Memory B cell (primary cell): ENCODE measurements around the gene LIMD2.

Source experiments
- ATAC-seq: fragments of 150-1000 bp; cut with Tn5 transposase; 2 replicates; pipeline ENCODE4 v1.10.0; 2021; ENCODE audit warnings: low read depth, mild to moderate bottlenecking, moderate library complexity
- DNase-seq, 2 donors: peaks; one replicate each; pipeline ENCODE4 v3.0.0; 2022; ENCODE audit warnings: low spot score in 2 of 2
- H3K27ac Mint-ChIP-seq: one replicate; pipeline ENCODE4 v1.8.0; 2022; ENCODE audit warnings: mild to moderate bottlenecking, moderate library complexity, mixed read lengths
- H3K27me3 Mint-ChIP-seq: one replicate; pipeline ENCODE4 v1.8.0; 2022; ENCODE audit warnings: mixed read lengths
- H3K36me3 Mint-ChIP-seq: one replicate; pipeline ENCODE4 v1.8.0; 2022; ENCODE audit warnings: mild to moderate bottlenecking, mixed read lengths
- H3K4me1 Mint-ChIP-seq: one replicate; pipeline ENCODE4 v1.8.0; 2022; ENCODE audit warnings: mixed read lengths
- H3K4me3 Mint-ChIP-seq: one replicate; pipeline ENCODE4 v1.8.0; 2022; ENCODE audit warnings: mild to moderate bottlenecking, moderate library complexity, mixed read lengths
- H3K9me3 Mint-ChIP-seq: one replicate; pipeline ENCODE4 v1.8.0; 2022; ENCODE audit warnings: mixed read lengths

The LIMD2 gene

DNA sequence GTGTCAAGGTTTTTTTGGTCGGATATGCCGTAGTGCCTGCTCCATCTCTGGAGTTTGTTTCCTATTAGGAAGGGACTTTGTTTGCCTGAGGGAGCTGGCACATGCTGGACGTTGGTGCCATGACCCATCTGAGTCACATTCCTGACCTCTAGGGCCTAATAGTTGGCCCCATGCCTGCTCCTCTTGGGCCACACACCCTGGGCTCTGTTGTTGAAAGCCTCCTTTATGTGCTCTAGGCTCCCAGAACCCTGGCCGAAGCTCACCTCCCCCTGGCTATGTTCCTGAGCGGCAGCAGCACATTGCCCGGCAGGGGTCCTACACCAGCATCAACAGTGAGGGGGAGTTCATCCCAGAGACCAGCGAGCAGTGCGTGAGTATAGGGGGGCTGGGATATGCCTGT is 18.4 kb downstream of the LIMD2 start:
- Mint-ChIP-seq H3K4me1 (peaks cover 2% of the 10 kb centered on the region), H3K9me3 (no peaks in the 10 kb centered on the region), H3K27ac (no peak overlapping the region), H3K4me3 (no peak overlapping the region), H3K27me3 (no peaks in the 10 kb centered on the region), H3K36me3 (peaks cover 31% of the 10 kb centered on the region)
- DNase-seq (no peak), ATAC-seq (no peak)

DNA sequence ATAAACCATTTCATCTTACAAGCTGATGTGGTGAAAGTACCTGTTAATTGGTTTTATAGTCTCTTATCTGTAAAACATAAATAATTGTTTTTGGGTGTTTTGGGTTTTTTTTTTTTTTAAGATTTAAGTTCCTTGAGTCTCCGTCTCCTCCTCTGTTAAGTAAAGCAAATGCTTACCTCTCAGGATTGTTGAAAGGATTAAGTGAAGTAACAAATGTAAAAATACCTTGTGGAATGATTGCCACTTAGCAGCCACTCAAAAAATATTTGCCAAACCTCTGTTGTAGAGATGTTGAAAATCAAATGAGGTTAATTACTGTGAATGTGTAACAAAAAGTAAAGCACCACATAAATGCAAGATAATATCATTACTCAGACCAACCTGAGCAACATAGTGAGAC is 19.2 kb downstream of the LIMD2 start:
- DNase-seq (no peak), ATAC-seq (no peak)
- Mint-ChIP-seq H3K4me3 (no peak overlapping the region), H3K27ac (no peak overlapping the region), H3K9me3 (no peaks in the 10 kb centered on the region), H3K4me1 (peaks cover 4% of the 10 kb centered on the region), H3K36me3 (peaks cover 29% of the 10 kb centered on the region), H3K27me3 (no peaks in the 10 kb centered on the region)

GRCh38 chr17:63679214-63679613 is 20.7 kb downstream of the LIMD2 start:
- Mint-ChIP-seq H3K27ac (no peak overlapping the region), H3K36me3 (peaks cover 29% of the 10 kb centered on the region)
- ATAC-seq: no peak

DNA sequence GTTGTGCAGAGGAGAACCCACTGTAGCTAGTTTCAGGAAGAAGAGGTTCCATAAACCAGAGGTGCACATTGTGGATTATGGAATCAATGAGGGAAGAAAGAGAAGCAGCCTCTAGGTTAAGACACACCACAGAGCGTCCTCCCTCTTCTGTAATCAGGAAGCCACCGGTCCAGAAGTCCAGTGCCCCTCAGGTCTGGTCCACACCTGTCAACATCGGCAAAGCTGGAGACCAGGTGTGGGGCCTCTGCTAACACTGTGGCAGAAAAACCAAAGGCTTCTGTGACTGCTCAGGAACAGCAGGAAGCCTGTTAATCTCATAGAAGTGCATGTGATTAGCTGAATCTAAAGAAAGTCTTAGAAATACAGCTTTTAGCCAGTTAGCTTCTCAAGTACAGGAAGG is 23.3 kb downstream of the LIMD2 start:
- no peak overlapping the region for H3K4me3 Mint-ChIP-seq
- ATAC-seq (no peak), DNase-seq (no peak)
- no peak overlapping the region for H3K27ac Mint-ChIP-seq
- H3K36me3 Mint-ChIP-seq: peaks cover 24% of the 10 kb centered on the region
- H3K27me3 Mint-ChIP-seq: no peaks in the 10 kb centered on the region
- H3K9me3 Mint-ChIP-seq: no peaks in the 10 kb centered on the region
- peaks cover 10% of the 10 kb centered on the region for H3K4me1 Mint-ChIP-seq

More at GRCh38 chr17:63679214-63679613, 20.7 kb downstream of the LIMD2 start:
- DNase-seq: no peak
- Mint-ChIP-seq H3K4me1 (peaks cover 11% of the 10 kb centered on the region), H3K4me3 (no peak overlapping the region), H3K27me3 (no peaks in the 10 kb centered on the region), H3K9me3 (no peaks in the 10 kb centered on the region)

- DNase-seq: no peak
These were observed 24.0 kb downstream of the LIMD2 start for GRCh38 chr17:63675607-63676546.

DNA sequence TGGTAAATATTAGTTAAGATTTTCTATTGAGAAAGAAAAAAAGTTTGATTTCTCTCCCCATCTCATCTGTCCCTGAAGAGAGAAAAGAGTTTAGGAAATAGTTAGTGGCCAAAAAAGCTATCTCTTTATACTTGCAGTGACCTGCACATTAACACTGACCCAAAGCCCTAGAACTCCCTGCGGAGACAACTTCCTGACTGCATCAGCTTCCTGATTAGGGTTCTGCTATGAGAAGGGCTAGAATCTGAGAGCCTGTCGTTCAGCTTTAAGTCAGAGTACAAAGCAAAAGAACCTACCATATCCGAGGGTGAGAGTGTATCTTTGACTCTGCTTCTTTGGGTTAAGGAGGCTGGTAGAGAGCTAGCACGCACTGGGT is 24.7 kb downstream of the LIMD2 start:
- Mint-ChIP-seq H3K4me1 (peaks cover 13% of the 10 kb centered on the region), H3K36me3 (peaks cover 26% of the 10 kb centered on the region), H3K27ac (no peak overlapping the region), H3K4me3 (no peak overlapping the region), H3K27me3 (no peaks in the 10 kb centered on the region), H3K9me3 (no peaks in the 10 kb centered on the region)
- ATAC-seq (no peak), DNase-seq (no peak)

More at GRCh38 chr17:63675607-63676546, 24.0 kb downstream of the LIMD2 start:
- Mint-ChIP-seq H3K4me1 (peaks cover 10% of the 10 kb centered on the region), H3K27me3 (no peaks in the 10 kb centered on the region), H3K27ac (no peak overlapping the region), H3K36me3 (peaks cover 22% of the 10 kb centered on the region), H3K9me3 (no peaks in the 10 kb centered on the region), H3K4me3 (no peak overlapping the region)
- ATAC-seq: no peak

DNA sequence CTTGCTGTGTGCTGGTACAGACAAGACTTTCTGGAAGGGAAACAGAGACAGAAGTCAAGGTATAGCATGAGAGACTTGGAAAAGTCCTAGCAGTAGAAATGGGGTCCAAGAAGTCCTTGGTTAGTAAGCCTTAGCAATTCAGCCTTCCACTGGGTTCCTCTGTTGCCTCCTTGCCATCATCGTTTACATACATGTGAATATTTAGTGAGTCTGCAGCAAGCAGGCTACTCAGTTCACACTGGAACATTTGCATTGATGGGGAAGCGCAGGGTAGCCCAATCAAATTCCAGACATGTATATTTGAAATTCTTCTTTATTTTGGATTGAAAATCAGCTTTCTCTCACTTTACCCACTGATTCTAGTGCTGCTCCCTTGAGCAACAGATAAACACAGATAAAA is 27.1 kb downstream of the LIMD2 start:
- no peaks in the 10 kb centered on the region for H3K27me3 Mint-ChIP-seq
- peaks cover 18% of the 10 kb centered on the region for H3K4me1 Mint-ChIP-seq
- peak overlapping the region; percentile 0 for H3K27ac Mint-ChIP-seq
- ATAC-seq (no peak), DNase-seq (no peak)
- H3K36me3 Mint-ChIP-seq: peaks cover 29% of the 10 kb centered on the region
- H3K4me3 Mint-ChIP-seq: no peak overlapping the region
- no peaks in the 10 kb centered on the region for H3K9me3 Mint-ChIP-seq

- ATAC-seq: peak; percentile 95
- peaks cover 34% of the 10 kb centered on the region for H3K4me1 Mint-ChIP-seq
- no peaks in the 10 kb centered on the region for H3K9me3 Mint-ChIP-seq
- H3K36me3 Mint-ChIP-seq: peaks cover 23% of the 10 kb centered on the region
- peak overlapping the region; percentile 50 for H3K4me3 Mint-ChIP-seq
- DNase-seq: peak; percentile 18 to 21
- H3K27me3 Mint-ChIP-seq: no peaks in the 10 kb centered on the region
- H3K27ac Mint-ChIP-seq: peak overlapping the region; percentile 86
These were observed 34.3 kb downstream of the LIMD2 start for GRCh38 chr17:63665527-63666214.

- no peak for ATAC-seq
- Mint-ChIP-seq H3K4me3 (no peak overlapping the region), H3K27ac (no peak overlapping the region), H3K36me3 (peaks cover 28% of the 10 kb centered on the region), H3K4me1 (peaks cover 11% of the 10 kb centered on the region), H3K9me3 (no peaks in the 10 kb centered on the region), H3K27me3 (no peaks in the 10 kb centered on the region)
- no peak for DNase-seq
These were observed 40.1 kb downstream of the LIMD2 start for GRCh38 chr17:63659850-63660249.

DNA sequence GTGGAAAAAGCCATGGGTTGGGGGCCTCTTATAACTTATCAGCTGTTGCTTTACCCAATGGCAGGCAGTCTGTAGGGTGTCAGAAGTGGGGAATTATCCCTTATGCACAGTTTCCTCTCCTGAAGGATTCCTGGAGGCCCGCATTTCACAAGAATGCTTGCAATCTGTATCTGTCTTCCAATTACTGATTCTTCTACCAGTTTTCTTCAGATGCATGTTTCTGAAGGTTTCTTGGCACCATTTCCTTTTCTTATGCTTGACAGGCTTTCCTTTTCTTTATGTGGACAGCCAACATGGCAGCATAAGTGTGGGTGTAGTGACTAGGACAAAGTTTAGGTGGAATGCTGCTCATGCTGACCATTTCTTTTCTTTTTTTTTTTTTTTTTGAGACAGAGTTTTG is 41.6 kb downstream of the LIMD2 start:
- DNase-seq (no peak), ATAC-seq (no peak)
- Mint-ChIP-seq H3K27ac (no peak overlapping the region), H3K36me3 (peaks cover 28% of the 10 kb centered on the region), H3K9me3 (no peaks in the 10 kb centered on the region), H3K4me3 (no peak overlapping the region), H3K27me3 (no peaks in the 10 kb centered on the region), H3K4me1 (peaks cover 4% of the 10 kb centered on the region)

- H3K27me3 Mint-ChIP-seq: no peaks in the 10 kb centered on the region
- no peak overlapping the region for H3K27ac Mint-ChIP-seq
- peaks cover 28% of the 10 kb centered on the region for H3K36me3 Mint-ChIP-seq
- ATAC-seq (no peak), DNase-seq (no peak)
- H3K4me3 Mint-ChIP-seq: no peak overlapping the region
- peaks cover 4% of the 10 kb centered on the region for H3K4me1 Mint-ChIP-seq
- H3K9me3 Mint-ChIP-seq: no peaks in the 10 kb centered on the region
These were observed 42.1 kb downstream of the LIMD2 start for GRCh38 chr17:63657786-63658185.

GRCh38 chr17:63653050-63653449 is 46.9 kb downstream of the LIMD2 start:
- H3K4me3 Mint-ChIP-seq: no peak overlapping the region
- no peaks in the 10 kb centered on the region for H3K9me3 Mint-ChIP-seq
- H3K36me3 Mint-ChIP-seq: peaks cover 18% of the 10 kb centered on the region
- no peak for ATAC-seq
- H3K27ac Mint-ChIP-seq: peak overlapping the region; percentile 21
- H3K4me1 Mint-ChIP-seq: peaks cover 7% of the 10 kb centered on the region
- no peaks in the 10 kb centered on the region for H3K27me3 Mint-ChIP-seq
- DNase-seq: no peak

DNA sequence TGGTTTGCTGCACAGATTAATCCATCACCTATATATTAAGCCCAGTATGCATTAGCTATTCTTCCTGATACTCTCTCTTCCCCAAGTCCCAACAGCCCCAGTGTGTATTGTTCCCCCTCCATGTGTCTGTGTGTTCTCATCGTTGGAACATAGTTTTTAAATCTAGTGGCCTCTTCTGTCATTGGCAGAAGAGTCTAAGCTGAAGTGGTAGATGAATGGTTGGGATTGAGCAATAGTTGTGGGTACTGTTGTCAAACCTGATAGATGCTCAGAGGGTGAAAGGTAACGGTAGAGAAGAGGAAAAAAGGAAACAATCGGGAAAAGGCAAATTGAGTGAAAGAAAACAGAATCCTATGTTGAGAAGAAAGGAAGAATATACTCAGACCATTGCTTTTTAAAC is 47.8 kb downstream of the LIMD2 start:
- Mint-ChIP-seq H3K27ac (peak overlapping the region; percentile 21), H3K27me3 (no peaks in the 10 kb centered on the region), H3K4me3 (no peak overlapping the region), H3K9me3 (no peaks in the 10 kb centered on the region), H3K36me3 (peaks cover 15% of the 10 kb centered on the region), H3K4me1 (peaks cover 8% of the 10 kb centered on the region)
- ATAC-seq (no peak), DNase-seq (no peak)

DNA sequence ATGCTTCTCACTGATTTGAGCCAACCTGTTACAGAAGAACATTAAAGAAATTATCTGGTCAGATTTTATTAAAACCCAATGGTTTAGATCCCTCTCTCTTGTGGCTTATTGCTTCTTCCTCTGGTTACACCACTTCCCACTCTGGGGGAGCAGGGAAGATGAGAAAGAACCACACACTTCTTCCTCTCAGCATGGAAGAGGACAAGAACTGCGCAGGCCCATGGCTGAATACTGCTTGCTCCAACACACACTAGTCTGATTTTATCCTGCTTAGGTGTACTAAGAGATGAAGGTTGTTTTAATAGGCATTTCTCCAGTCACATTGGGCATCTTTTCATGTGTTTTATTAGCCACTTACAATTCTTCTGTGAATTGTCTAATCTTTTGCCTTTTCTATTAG is 50.1 kb downstream of the LIMD2 start:
- no peak for ATAC-seq
- peaks cover 22% of the 10 kb centered on the region for H3K4me1 Mint-ChIP-seq
- no peaks in the 10 kb centered on the region for H3K9me3 Mint-ChIP-seq
- no peak overlapping the region for H3K4me3 Mint-ChIP-seq
- H3K27me3 Mint-ChIP-seq: no peaks in the 10 kb centered on the region
- DNase-seq: no peak
- H3K27ac Mint-ChIP-seq: no peak overlapping the region
- H3K36me3 Mint-ChIP-seq: peaks cover 11% of the 10 kb centered on the region
